ENCODE measurements around the gene SUSD6. TPM values are rescaled to one million over a fixed set of nuclear protein-coding genes. Genes with fewer than 3 reads are reported as not detected.
"Not testable (repeated sequence)": the region's sequence is repeated elsewhere in the genome, so short reads cannot be mapped to it uniquely, and the experiment has no call there.

SUSD6 gene
- total RNA-seq, 1 donor from 2014 or later: 49.0 TPM

- Histone ChIP-seq H3K4me3 (ENCODE audit: low read depth, low read length) (no peak overlapping the region), H3K27me3 (ENCODE audit: control insufficient read depth, insufficient read depth, low read length) (no peaks in the 10 kb centered on the region), H3K36me3 (ENCODE audit: control insufficient read depth, insufficient read depth, low read length) (no peaks in the 10 kb centered on the region)
- no peak for TF ChIP-seq CTCF (IDR thresholded peaks at IDR 0.05; ENCODE audit: insufficient read depth, low read length, poor library complexity, severe bottlenecking)
- no peak for DNase-seq (ENCODE audit: low read depth)
Observed at GRCh38 chr14:69593018-69593677, 18.2 kb upstream of the SUSD6 start.

GRCh38 chr14:69594846-69595245, 16.6 kb upstream of the SUSD6 start:
- H3K27me3 ChIP-seq (ENCODE audit: control insufficient read depth, insufficient read depth, low read length): no peaks in the 10 kb centered on the region
- no peak for TF ChIP-seq CTCF (IDR thresholded peaks at IDR 0.05; ENCODE audit: insufficient read depth, low read length, poor library complexity, severe bottlenecking)
- H3K4me3 ChIP-seq (ENCODE audit: low read depth, low read length): no peak overlapping the region
- H3K36me3 ChIP-seq (ENCODE audit: control insufficient read depth, insufficient read depth, low read length): no peaks in the 10 kb centered on the region
- no peak for DNase-seq (ENCODE audit: low read depth)

GRCh38 chr14:69595336-69595735, 16.1 kb upstream of the SUSD6 start:
- H3K4me3 ChIP-seq (ENCODE audit: low read depth, low read length): no peak overlapping the region

GRCh38 chr14:69599431-69599830, 12.0 kb upstream of the SUSD6 start:
- H3K4me3 ChIP-seq (ENCODE audit: low read depth, low read length); H3K27me3 ChIP-seq (ENCODE audit: control insufficient read depth, insufficient read depth, low read length); H3K36me3 ChIP-seq (ENCODE audit: control insufficient read depth, insufficient read depth, low read length); DNase-seq (ENCODE audit: low read depth): not testable (repeated sequence)

More at GRCh38 chr14:69595336-69595735, 16.1 kb upstream of the SUSD6 start:
- DNase-seq (ENCODE audit: low read depth): no peak
- no peaks in the 10 kb centered on the region for H3K27me3 ChIP-seq (ENCODE audit: control insufficient read depth, insufficient read depth, low read length)
- no peaks in the 10 kb centered on the region for H3K36me3 ChIP-seq (ENCODE audit: control insufficient read depth, insufficient read depth, low read length)
- no peak for TF ChIP-seq CTCF (IDR thresholded peaks at IDR 0.05; ENCODE audit: insufficient read depth, low read length, poor library complexity, severe bottlenecking)

- Histone ChIP-seq H3K27me3 (ENCODE audit: control insufficient read depth, insufficient read depth, low read length) (no peaks in the 10 kb centered on the region), H3K4me3 (ENCODE audit: low read depth, low read length) (no peak overlapping the region), H3K36me3 (ENCODE audit: control insufficient read depth, insufficient read depth, low read length) (no peaks in the 10 kb centered on the region)
- TF ChIP-seq CTCF (IDR thresholded peaks at IDR 0.05; ENCODE audit: insufficient read depth, low read length, poor library complexity, severe bottlenecking): no peak
- DNase-seq (ENCODE audit: low read depth): no peak
Observed at GRCh38 chr14:69600304-69600891, 11.0 kb upstream of the SUSD6 start.

GRCh38 chr14:69605738-69606137, 5.7 kb upstream of the SUSD6 start:
- no peak for TF ChIP-seq CTCF (IDR thresholded peaks at IDR 0.05; ENCODE audit: insufficient read depth, low read length, poor library complexity, severe bottlenecking)
- Histone ChIP-seq H3K27me3 (ENCODE audit: control insufficient read depth, insufficient read depth, low read length) (no peaks in the 10 kb centered on the region), H3K4me3 (ENCODE audit: low read depth, low read length) (no peak overlapping the region), H3K36me3 (ENCODE audit: control insufficient read depth, insufficient read depth, low read length) (no peaks in the 10 kb centered on the region)
- no peak for DNase-seq (ENCODE audit: low read depth)
